SU-DHL-6 (cell line): ENCODE measurements around the gene GRAP2.

Source experiments
- H2AFZ ChIP-seq: fragments of 200-600 bp; sonication (generic); 2 replicates; pipeline ENCODE4 v1.6.1; 2014; ENCODE audit warnings: low read depth, mild to moderate bottlenecking, moderate library complexity, mixed read lengths, antibody characterized with exemption, low read length; ENCODE audit not compliant: severe bottlenecking
- H3F3A ChIP-seq: fragments of 200-600 bp; shearing (Covaris generic); 2 replicates; pipeline ENCODE4 v1.6.0; 2016; ENCODE audit warnings: antibody characterized with exemption, mild to moderate bottlenecking; ENCODE audit not compliant: insufficient read depth
- H3K27ac ChIP-seq: fragments of 200-600 bp; sonication (generic); 2 replicates; pipeline ENCODE4 v1.5.1; 2016; ENCODE audit warnings: low read depth, mild to moderate bottlenecking, low read length, moderate library complexity, mixed read lengths
- H3K27me3 ChIP-seq: fragments of 200-600 bp; sonication (generic), shearing (Covaris generic); 2 replicates; pipeline ENCODE4 v1.6.0; 2014; ENCODE audit warnings: mild to moderate bottlenecking, low read length
- H3K36me3 ChIP-seq: fragments of 200-600 bp; sonication (generic); 2 replicates; pipeline ENCODE4 v1.6.1; 2014; ENCODE audit warnings: mild to moderate bottlenecking, low read length, mixed read lengths
- H3K4me2 ChIP-seq: fragments of 300-600, 200-600 bp; shearing (Covaris generic), sonication (generic); 2 replicates; pipeline ENCODE4 v1.6.0; 2014; ENCODE audit warnings: low read length, low read depth, mild to moderate bottlenecking; ENCODE audit not compliant: poor library complexity, severe bottlenecking
- H3K4me3 ChIP-seq: fragments of 200-600 bp; sonication (generic); 2 replicates; pipeline ENCODE4 v1.5.1; 2014; ENCODE audit warnings: antibody characterized with exemption, low read length, mild to moderate bottlenecking, mixed read lengths; ENCODE audit not compliant: insufficient read depth, poor library complexity, severe bottlenecking
- H3K79me2 ChIP-seq: fragments of 200-600 bp; sonication (generic); 2 replicates; pipeline ENCODE4 v1.6.1; 2014; ENCODE audit warnings: mild to moderate bottlenecking, low read length, moderate library complexity; ENCODE audit not compliant: insufficient read depth
- H3K9ac ChIP-seq: fragments of 200-600 bp; sonication (generic); 2 replicates; pipeline ENCODE4 v1.7.0; 2014; ENCODE audit warnings: mild to moderate bottlenecking, low read length
- H3K9me2 ChIP-seq: fragments of 200-600 bp; sonication (generic); replicated peaks from 2 replicates; pipeline ENCODE4 v1.6.1; 2014; ENCODE audit warnings: low read length; ENCODE audit not compliant: insufficient read depth
- H3K9me3 ChIP-seq: fragments of 200-600 bp; sonication (generic); 2 replicates; pipeline ENCODE4 v1.6.1; 2014; ENCODE audit warnings: low read length, mixed read lengths; ENCODE audit not compliant: insufficient read depth
- H4K20me1 ChIP-seq: fragments of 200-600 bp; sonication (generic); 2 replicates; pipeline ENCODE4 v1.6.1; 2014; ENCODE audit warnings: low read depth, mild to moderate bottlenecking, antibody characterized with exemption, low read length, moderate library complexity, mixed read lengths
- EZH2phosphoT487 ChIP-seq: fragments of 200-600 bp; sonication (generic), shearing (Covaris generic); conservative IDR thresholded peaks from 2 replicates; pipeline ENCODE4 v1.6.1; 2018; ENCODE audit warnings: mild to moderate bottlenecking, antibody characterized with exemption, low read length, moderate library complexity, mixed read lengths
- TF ChIP-seq, protein P1 (sequence below): fragments of 200-600 bp; sonication (generic); IDR thresholded peaks from one replicate; pipeline ENCODE4 v1.5.1; 2017; ENCODE audit warnings: antibody characterized with exemption, mild to moderate bottlenecking, low read length, moderate library complexity; ENCODE audit not compliant: insufficient read depth, poor library complexity, severe bottlenecking

The GRAP2 gene

DNA sequence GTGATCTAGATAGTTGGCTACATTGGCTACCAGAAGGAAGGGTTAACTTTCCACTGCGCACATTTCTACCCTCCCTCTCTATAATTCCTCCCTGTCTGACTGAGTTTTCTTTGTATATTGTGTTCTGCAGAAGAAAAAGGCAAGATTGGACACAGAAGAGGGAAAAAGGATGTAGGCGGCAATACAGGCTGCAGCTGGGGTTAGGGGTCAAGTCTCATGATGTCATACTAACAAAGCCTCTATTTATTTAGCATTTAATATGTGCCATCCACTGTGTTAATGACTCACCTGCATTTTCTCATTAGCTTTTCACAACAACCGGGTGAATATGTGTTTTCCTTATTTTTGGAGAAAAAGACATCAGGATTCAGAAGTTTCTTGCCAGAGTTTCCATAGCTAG lies 95.8 kb downstream of the GRAP2 start:
- Histone ChIP-seq H2AFZ (no peak overlapping the region), H3K79me2 (no peaks in the 10 kb centered on the region), H3K27ac (no peak overlapping the region), H3K27me3 (no peaks in the 10 kb centered on the region), H3F3A (no peaks in the 10 kb centered on the region), H3K9ac (no peak overlapping the region), H3K4me2 (no peak overlapping the region), H3K4me3 (no peak overlapping the region), H3K9me2 (no peaks in the 10 kb centered on the region), H3K9me3 (no peaks in the 10 kb centered on the region), H3K36me3 (no peaks in the 10 kb centered on the region), H4K20me1 (no peaks in the 10 kb centered on the region)
- TF ChIP-seq, protein P1, sequence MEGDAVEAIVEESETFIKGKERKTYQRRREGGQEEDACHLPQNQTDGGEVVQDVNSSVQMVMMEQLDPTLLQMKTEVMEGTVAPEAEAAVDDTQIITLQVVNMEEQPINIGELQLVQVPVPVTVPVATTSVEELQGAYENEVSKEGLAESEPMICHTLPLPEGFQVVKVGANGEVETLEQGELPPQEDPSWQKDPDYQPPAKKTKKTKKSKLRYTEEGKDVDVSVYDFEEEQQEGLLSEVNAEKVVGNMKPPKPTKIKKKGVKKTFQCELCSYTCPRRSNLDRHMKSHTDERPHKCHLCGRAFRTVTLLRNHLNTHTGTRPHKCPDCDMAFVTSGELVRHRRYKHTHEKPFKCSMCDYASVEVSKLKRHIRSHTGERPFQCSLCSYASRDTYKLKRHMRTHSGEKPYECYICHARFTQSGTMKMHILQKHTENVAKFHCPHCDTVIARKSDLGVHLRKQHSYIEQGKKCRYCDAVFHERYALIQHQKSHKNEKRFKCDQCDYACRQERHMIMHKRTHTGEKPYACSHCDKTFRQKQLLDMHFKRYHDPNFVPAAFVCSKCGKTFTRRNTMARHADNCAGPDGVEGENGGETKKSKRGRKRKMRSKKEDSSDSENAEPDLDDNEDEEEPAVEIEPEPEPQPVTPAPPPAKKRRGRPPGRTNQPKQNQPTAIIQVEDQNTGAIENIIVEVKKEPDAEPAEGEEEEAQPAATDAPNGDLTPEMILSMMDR: no peak
- no peak for TF ChIP-seq EZH2phosphoT487

DNA sequence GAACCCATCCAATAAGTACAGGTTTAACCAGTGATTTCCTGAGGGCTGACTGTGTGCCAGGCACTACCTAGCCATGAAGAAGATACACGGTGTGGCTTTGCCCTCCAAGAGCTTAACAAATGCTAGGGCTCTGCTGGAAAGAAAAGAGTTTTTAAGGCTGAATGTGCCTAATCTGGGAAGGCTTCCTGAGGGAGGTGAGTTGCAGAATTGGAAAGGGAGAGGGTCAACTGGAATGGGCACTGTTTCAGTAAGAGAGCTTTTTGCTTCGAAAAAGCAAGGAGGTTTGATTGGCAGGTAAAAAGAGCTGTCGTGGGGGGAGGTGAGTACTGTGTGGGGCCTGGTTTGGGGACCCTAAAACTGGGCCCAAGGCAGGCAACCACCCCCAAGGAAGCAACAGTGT lies 96.5 kb downstream of the GRAP2 start:
- Histone ChIP-seq H3K4me2 (no peak overlapping the region), H3K36me3 (no peaks in the 10 kb centered on the region), H3K4me3 (no peak overlapping the region), H3K9ac (no peak overlapping the region), H3K27ac (no peak overlapping the region), H3K9me2 (no peaks in the 10 kb centered on the region), H3F3A (no peaks in the 10 kb centered on the region), H3K9me3 (no peaks in the 10 kb centered on the region), H4K20me1 (no peaks in the 10 kb centered on the region), H3K27me3 (no peaks in the 10 kb centered on the region), H3K79me2 (no peaks in the 10 kb centered on the region), H2AFZ (no peak overlapping the region)
- TF ChIP-seq, protein P1: no peak
- no peak for TF ChIP-seq EZH2phosphoT487

DNA sequence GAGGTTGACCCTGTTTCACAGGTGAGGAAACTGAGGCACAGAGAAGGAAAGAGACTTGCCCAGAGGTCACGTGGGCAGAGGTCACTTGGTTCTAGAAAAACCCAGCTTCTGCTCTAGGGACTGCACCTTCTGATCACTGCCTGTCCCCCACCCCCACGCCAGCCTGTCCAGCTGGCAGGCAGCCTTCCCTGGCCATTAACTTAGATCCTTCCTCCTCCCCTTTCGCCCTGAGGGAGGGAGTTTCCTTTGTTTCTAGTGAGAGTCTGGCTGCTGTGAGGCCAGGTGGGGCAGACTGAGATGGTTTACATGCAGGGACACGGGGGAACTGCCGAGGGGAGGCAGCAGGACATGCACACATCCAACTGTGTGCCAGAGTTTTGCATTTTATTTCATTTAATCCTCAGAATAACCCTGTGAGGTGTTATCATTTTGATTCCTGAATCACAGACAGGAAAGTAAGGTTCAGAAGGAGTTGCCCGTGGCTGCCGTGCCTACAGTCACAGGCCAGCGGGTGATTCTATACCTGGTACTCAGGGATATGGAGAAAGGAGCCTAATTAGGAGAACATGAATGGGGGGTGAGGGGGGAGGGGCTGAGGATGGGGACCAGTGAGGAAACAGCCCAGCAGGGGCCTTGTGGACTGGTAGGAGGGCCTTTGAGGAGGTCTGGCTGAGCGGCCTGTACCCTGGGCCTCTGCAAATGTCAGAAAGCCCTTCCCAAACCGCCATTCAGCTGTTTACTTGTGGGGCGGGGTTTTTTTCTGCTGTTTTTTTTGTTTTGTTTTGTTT lies 97.2 kb downstream of the GRAP2 start:
- Histone ChIP-seq H3K4me3 (no peak overlapping the region), H3K9me3 (no peaks in the 10 kb centered on the region), H3K36me3 (no peaks in the 10 kb centered on the region), H3K27me3 (no peaks in the 10 kb centered on the region), H3K4me2 (no peak overlapping the region), H2AFZ (no peak overlapping the region), H3K27ac (no peak overlapping the region), H3K9ac (no peak overlapping the region), H3K9me2 (no peaks in the 10 kb centered on the region), H4K20me1 (no peaks in the 10 kb centered on the region), H3K79me2 (no peaks in the 10 kb centered on the region), H3F3A (no peaks in the 10 kb centered on the region)
- TF ChIP-seq, protein P1: no peak
- TF ChIP-seq EZH2phosphoT487: no peak
